WI38 (cell line): ENCODE results near the gene TMX2.

Experiments used
- H3K4me3 ChIP-seq: 2 replicates; pipeline ENCODE4 v1.5.1; 2011; ENCODE audit warnings: low read depth, mild to moderate bottlenecking, control low read depth, low read length
- CTCF ChIP-seq: IDR thresholded peaks from 2 replicates; pipeline ENCODE4 v1.5.1; 2012; ENCODE audit warnings: low read depth, mild to moderate bottlenecking, control low read depth, low read length

TMX2 gene

GRCh38 chr11:57778318-57779037 is 66.1 kb downstream of the TMX2 start:
- no peak for TF ChIP-seq CTCF
- H3K4me3 ChIP-seq, result peak overlapping the region; percentile 42

GRCh38 chr11:57779276-57779675 is 66.9 kb downstream of the TMX2 start:
- no peak overlapping the region for H3K4me3 ChIP-seq
- no peak for TF ChIP-seq CTCF

- no peak overlapping the region for H3K4me3 ChIP-seq
- TF ChIP-seq CTCF, result no peak
Observed at GRCh38 chr11:57781529-57781943, 69.1 kb downstream of the TMX2 start.

- no peak overlapping the region for H3K4me3 ChIP-seq
- no peak for TF ChIP-seq CTCF
Observed at GRCh38 chr11:57785072-57785471, 72.7 kb downstream of the TMX2 start.

GRCh38 chr11:57786436-57786835 is 74.0 kb downstream of the TMX2 start:
- TF ChIP-seq CTCF, result no peak
- no peak overlapping the region for H3K4me3 ChIP-seq

GRCh38 chr11:57787006-57787604 is 74.7 kb downstream of the TMX2 start:
- no peak overlapping the region for H3K4me3 ChIP-seq
- no peak for TF ChIP-seq CTCF

- no peak for TF ChIP-seq CTCF
- H3K4me3 ChIP-seq, result no peak overlapping the region
Observed at GRCh38 chr11:57787920-57788702, 75.7 kb downstream of the TMX2 start.
